ENCODE measurements around the gene MGLL. TPM values are rescaled to one million over a fixed set of nuclear protein-coding genes. Genes with fewer than 3 reads are reported as not detected.

MGLL gene
- total RNA-seq, 1 donor from 2014 or later = 132 TPM

- peaks cover 22% of the 10 kb centered on the region for H3K4me1 ChIP-seq
- TF ChIP-seq, protein P1, sequence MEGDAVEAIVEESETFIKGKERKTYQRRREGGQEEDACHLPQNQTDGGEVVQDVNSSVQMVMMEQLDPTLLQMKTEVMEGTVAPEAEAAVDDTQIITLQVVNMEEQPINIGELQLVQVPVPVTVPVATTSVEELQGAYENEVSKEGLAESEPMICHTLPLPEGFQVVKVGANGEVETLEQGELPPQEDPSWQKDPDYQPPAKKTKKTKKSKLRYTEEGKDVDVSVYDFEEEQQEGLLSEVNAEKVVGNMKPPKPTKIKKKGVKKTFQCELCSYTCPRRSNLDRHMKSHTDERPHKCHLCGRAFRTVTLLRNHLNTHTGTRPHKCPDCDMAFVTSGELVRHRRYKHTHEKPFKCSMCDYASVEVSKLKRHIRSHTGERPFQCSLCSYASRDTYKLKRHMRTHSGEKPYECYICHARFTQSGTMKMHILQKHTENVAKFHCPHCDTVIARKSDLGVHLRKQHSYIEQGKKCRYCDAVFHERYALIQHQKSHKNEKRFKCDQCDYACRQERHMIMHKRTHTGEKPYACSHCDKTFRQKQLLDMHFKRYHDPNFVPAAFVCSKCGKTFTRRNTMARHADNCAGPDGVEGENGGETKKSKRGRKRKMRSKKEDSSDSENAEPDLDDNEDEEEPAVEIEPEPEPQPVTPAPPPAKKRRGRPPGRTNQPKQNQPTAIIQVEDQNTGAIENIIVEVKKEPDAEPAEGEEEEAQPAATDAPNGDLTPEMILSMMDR (IDR thresholded peaks at IDR 0.05) = no peak
- DNase-seq = no peak
- no peak overlapping the region for H3K4me3 ChIP-seq
- intact Hi-C loops (cut with DNase I) = no loop called here
- peaks cover 62% of the 10 kb centered on the region for H3K36me3 ChIP-seq
- no peaks in the 10 kb centered on the region for H3K9me3 ChIP-seq
- no peak for ATAC-seq
- H3K27me3 ChIP-seq (ENCODE audit: low read depth) = no peaks in the 10 kb centered on the region
- no peak overlapping the region for H3K27ac ChIP-seq
These were observed 10.2 kb downstream of the MGLL start for GRCh38 chr3:127812151-127812550.

GRCh38 chr3:127811717-127812116 lies 10.6 kb downstream of the MGLL start:
- Histone ChIP-seq H3K4me1 (peaks cover 17% of the 10 kb centered on the region), H3K36me3 (peaks cover 62% of the 10 kb centered on the region), H3K4me3 (no peak overlapping the region), H3K9me3 (no peaks in the 10 kb centered on the region), H3K27ac (no peak overlapping the region), H3K27me3 (ENCODE audit: low read depth) (no peaks in the 10 kb centered on the region)
- ATAC-seq = no peak
- intact Hi-C loops (cut with DNase I) = no loop called here
- DNase-seq = no peak
- TF ChIP-seq, protein P1 (IDR thresholded peaks at IDR 0.05) = no peak

DNA sequence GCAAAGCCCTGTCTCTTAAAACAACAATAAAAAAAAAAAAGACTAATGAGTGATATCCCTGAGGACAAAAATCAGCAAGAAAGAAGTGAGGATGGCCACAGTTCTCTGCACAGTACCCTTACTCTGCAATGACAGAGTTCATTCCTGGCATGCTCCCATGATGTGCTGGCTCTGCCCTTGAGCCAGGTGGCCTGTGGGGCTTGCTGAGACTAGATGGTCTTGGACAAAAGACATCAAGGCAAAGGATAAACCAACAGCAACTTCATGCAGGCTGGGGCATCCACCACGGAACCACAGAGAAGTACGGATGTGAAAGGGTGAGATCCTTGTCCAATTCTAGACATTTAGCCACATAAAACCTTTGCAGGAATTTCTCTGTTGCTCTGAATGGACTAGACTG lies 12.7 kb downstream of the MGLL start:
- no peak overlapping the region for H3K4me3 ChIP-seq
- intact Hi-C loops (cut with DNase I) = no loop called here
- no peaks in the 10 kb centered on the region for H3K27me3 ChIP-seq (ENCODE audit: low read depth)
- DNase-seq = no peak
- H3K36me3 ChIP-seq = peaks cover 54% of the 10 kb centered on the region
- peaks cover 5% of the 10 kb centered on the region for H3K4me1 ChIP-seq
- ATAC-seq = no peak
- TF ChIP-seq, protein P1 (IDR thresholded peaks at IDR 0.05) = no peak
- no peaks in the 10 kb centered on the region for H3K9me3 ChIP-seq
- H3K27ac ChIP-seq = no peak overlapping the region

- no peaks in the 10 kb centered on the region for H3K27me3 ChIP-seq (ENCODE audit: low read depth)
- DNase-seq (no peak), ATAC-seq (no peak)
- TF ChIP-seq, protein P1 (IDR thresholded peaks at IDR 0.05) = no peak
- intact Hi-C loops (cut with DNase I) = no loop called here
- H3K9me3 ChIP-seq = no peaks in the 10 kb centered on the region
- no peak overlapping the region for H3K4me3 ChIP-seq
- peaks cover 6% of the 10 kb centered on the region for H3K4me1 ChIP-seq
- H3K36me3 ChIP-seq = peaks cover 54% of the 10 kb centered on the region
- H3K27ac ChIP-seq = no peak overlapping the region
These were observed 13.1 kb downstream of the MGLL start for GRCh38 chr3:127809211-127809610.

- peaks cover 15% of the 10 kb centered on the region for H3K4me1 ChIP-seq
- H3K9me3 ChIP-seq = no peaks in the 10 kb centered on the region
- intact Hi-C loops (cut with DNase I) = no loop called here
- no peak overlapping the region for H3K4me3 ChIP-seq
- H3K27ac ChIP-seq = no peak overlapping the region
- ATAC-seq (no peak), DNase-seq (no peak)
- no peaks in the 10 kb centered on the region for H3K27me3 ChIP-seq (ENCODE audit: low read depth)
- H3K36me3 ChIP-seq = peaks cover 46% of the 10 kb centered on the region
- TF ChIP-seq, protein P1 (IDR thresholded peaks at IDR 0.05) = no peak
These were observed 14.1 kb downstream of the MGLL start for GRCh38 chr3:127808197-127808596.
